Measurements from ENCODE around the gene PRAMEF1.
"Not testable (repeated sequence)": the region's sequence is repeated elsewhere in the genome, so short reads cannot be mapped to it uniquely, and the experiment has no call there.

Gene PRAMEF1

DNA sequence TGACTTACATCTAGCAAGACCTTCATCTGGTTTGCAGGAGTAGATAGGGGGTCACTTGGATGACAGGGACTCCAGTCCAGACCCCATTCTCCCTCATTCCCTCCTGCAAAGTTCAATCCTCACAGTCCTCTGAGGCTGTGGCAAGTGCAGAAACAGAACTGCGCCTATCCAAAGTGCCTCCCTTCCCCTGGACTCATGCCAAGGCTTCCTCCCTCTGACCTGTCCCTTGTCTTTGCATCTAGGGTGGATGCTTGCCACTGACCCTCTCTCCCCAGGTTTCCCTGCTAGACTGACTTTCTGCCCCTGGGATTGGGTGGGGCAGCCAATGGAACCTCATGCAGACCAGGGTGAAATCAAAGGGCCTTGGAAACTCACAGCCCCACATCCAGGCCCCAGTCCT lies 18.7 kb downstream of the PRAMEF1 start:
- no peak overlapping the region for H3K4me3 ChIP-seq (ENCODE audit: low read depth, low read length)

DNA sequence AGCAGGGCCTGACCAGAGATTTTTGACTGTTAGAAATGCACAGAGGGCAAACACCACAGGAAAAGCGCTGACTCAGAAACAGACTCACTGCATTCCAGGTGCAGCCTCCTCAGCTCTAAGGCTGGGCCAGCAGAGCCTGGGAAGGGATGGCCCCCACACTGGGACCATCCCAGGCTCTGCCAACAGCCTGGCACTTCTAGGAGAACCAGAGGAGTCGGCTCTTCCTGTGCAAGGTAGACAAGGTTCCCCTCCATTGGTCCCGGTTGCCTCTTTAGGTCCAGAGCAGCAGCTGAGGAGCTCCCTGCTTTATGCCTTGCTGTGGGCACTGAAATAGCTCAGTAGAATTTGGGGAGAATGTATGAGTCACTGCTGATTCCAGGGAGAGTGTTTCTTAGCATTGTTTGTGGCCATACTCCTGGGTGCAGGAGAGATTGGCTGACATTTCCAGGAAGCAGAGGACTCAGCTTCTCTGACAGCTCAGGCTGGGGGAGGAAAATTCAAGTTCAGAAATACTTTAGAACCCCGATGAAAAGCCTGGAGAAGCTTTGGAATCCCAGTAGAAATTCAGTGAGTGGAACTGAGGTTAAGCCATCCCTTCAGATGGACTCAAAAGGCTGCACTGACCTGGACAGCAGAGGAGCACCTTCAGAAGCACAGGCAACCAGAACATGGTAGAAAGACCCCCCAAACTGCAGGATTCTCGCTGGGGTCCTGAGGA lies 19.7 kb downstream of the PRAMEF1 start:
- TF ChIP-seq, protein P1, sequence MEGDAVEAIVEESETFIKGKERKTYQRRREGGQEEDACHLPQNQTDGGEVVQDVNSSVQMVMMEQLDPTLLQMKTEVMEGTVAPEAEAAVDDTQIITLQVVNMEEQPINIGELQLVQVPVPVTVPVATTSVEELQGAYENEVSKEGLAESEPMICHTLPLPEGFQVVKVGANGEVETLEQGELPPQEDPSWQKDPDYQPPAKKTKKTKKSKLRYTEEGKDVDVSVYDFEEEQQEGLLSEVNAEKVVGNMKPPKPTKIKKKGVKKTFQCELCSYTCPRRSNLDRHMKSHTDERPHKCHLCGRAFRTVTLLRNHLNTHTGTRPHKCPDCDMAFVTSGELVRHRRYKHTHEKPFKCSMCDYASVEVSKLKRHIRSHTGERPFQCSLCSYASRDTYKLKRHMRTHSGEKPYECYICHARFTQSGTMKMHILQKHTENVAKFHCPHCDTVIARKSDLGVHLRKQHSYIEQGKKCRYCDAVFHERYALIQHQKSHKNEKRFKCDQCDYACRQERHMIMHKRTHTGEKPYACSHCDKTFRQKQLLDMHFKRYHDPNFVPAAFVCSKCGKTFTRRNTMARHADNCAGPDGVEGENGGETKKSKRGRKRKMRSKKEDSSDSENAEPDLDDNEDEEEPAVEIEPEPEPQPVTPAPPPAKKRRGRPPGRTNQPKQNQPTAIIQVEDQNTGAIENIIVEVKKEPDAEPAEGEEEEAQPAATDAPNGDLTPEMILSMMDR (IDR thresholded peaks at IDR 0.05; ENCODE audit: low read depth, low read length): no peak
- no peak overlapping the region for H3K4me3 ChIP-seq (ENCODE audit: low read depth, low read length)

More for the DNA sequence above, 18.7 kb downstream of the PRAMEF1 start:
- TF ChIP-seq, protein P1 (IDR thresholded peaks at IDR 0.05; ENCODE audit: low read depth, low read length): no peak

DNA sequence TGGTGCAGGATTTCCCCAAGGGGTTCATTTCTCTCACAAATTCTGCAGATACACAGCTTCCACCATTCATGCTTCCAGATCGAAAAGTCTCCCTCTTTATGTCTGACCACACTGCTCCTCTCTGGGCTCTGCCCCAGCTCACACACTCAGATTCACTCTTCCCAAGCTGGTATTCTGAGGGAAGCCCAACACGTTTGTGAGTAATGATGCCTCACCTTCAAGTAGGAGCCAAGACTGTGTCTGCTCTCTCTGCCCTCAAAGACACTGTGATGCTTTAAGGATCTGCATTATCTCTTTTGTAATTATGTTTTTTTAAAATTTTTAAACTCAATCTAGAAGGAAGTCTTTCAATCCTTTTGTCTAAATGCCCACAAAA lies 20.2 kb downstream of the PRAMEF1 start:
- no peak overlapping the region for H3K4me3 ChIP-seq (ENCODE audit: low read depth, low read length)
- TF ChIP-seq, protein P1 (IDR thresholded peaks at IDR 0.05; ENCODE audit: low read depth, low read length): no peak

DNA sequence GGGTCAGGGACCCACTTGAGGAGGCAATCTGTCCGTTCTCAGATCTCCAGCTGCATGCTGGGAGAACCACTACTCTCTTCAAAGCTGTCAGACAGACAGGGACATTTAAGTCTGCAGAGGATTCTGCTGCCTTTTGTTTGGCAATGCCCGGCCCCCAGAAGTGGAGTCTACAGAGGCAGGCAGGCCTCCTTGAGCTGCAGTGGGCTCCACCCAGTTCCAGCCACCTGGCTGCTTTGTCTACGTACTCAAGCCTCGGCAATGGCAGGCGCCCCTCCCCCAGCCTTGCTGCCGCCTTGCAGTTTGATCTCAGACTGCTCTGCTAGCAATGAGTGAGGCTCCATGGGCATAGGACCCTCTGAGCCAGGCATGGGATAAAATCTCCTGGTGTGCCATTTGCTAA lies 27.9 kb downstream of the PRAMEF1 start:
- H3K4me3 ChIP-seq (ENCODE audit: low read depth, low read length): not testable (repeated sequence)

DNA sequence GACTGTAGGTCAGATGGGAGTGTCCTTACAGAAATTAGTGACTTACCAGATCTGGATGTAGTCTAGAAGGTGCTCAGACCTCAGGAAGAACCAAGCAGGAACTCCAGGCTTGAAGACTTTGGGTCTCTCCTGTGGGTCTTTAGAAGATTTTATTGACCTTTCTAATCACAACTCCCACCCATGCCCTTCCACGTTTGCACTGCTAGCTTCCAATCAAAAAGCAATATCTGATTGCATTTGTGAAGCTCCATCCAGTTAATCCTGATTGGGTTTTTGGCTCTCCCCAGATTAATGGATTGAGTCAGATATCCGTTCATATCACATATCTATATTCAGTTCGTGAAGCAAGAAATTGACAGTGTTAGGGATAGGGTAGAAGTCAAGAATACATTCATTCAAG lies 40.1 kb downstream of the PRAMEF1 start, which contains the start of gene PRAMEF11:
Gene PRAMEF11, minus strand, starts transcription at position 101 of the 400 bp plus-strand sequence. CDS start 2,621 bp downstream, outside the sequence.
- not testable (repeated sequence) for H3K4me3 ChIP-seq (ENCODE audit: low read depth, low read length)

DNA sequence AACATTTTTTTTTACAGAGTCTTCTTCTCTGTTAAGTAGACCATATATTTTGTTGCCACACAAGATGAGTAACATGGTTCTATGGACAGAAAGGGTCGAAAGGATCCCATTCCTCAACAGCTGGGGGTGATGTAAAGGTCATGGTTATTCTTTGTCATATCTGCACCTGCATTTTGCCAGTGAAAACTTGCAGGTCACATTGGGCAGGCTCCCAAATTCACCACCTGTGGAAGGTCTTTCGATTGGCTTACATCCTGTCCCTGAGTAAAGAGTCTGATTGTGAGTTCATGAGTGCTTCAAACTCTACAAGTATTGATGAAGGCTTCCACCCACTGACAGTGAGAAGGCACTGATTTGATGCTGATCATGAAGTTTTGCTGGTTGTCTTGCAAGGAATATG lies 42.1 kb downstream of the PRAMEF1 start:
- H3K4me3 ChIP-seq (ENCODE audit: low read depth, low read length): not testable (repeated sequence)

Measured in WI38 (cell line).